Renal pelvis (tissue), 4 donors: ENCODE data around the gene ANKRD11. TPM values are rescaled to one million over a fixed set of nuclear protein-coding genes. Genes with fewer than 3 reads are reported as not detected.

ENCODE experiments used
- DNase-seq: peaks from one replicate; pipeline ENCODE4 v3.0.0-alpha.2; 2013
- polyA plus RNA-seq, 3 donors: library from polyadenylated mRNA; unstranded; fragments of 120-200 nt; gene quantifications; one replicate each; pipeline ENCODE4 v1.2.1, GENCODE V29; 2013; ENCODE audit not compliant: insufficient read length in 3 of 3

The ANKRD11 gene
- polyA plus RNA-seq, 3 donors: 98.8 to 129 (median 113) TPM

GRCh38 chr16:89510526-89510925 is 20.2 kb upstream of the ANKRD11 start:
- no peak for DNase-seq

- peak; percentile 84 for DNase-seq
These were observed 17.7 kb upstream of the ANKRD11 start, which contains the start of gene SPG7 for GRCh38 chr16:89507834-89508590. SPG7 (plus strand) TSS chr16:89508403; CDS start chr16:89508418, 15 bp downstream.

- no peak for DNase-seq
These were observed 17.0 kb upstream of the ANKRD11 start for GRCh38 chr16:89507214-89507833.

DNA sequence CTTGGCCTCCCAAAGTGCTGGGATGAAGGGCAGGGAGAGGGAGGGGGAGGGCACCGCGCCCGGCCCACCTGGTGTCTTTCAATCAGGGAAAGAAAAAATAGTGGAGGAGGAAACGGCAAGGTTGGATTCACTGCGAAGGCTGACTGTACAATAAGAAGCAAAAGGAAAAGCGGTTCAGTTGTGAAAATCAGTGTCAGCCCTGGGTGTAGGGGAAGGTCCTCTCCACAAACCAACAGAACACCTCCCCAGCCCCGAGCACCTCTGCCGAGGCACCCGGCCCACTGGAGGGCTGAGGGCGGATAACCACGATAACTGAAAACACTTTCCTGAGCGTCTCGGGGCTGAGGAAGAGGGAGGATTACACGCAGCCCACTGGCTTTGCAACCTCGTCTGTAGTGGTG is 16.4 kb upstream of the ANKRD11 start:
- no peak for DNase-seq

DNA sequence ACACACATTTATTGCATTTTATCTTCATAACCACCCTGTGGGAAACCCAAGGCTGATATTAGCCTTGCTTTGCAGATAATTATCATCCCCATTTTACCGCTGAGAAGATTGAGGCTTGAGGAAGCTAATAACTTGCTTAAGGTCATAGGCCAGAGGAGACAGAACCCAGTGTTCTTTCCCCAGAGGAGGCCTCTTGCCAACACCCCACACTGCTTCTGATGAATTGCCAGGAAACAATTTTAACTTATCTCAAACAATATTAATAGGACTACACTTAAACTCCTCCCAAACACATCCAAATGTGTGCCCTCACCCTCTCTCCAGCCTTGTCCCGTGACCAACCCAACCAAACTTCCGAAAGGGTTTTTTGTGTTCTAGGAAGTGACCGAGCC is 15.7 kb upstream of the ANKRD11 start:
- no peak for DNase-seq

DNA sequence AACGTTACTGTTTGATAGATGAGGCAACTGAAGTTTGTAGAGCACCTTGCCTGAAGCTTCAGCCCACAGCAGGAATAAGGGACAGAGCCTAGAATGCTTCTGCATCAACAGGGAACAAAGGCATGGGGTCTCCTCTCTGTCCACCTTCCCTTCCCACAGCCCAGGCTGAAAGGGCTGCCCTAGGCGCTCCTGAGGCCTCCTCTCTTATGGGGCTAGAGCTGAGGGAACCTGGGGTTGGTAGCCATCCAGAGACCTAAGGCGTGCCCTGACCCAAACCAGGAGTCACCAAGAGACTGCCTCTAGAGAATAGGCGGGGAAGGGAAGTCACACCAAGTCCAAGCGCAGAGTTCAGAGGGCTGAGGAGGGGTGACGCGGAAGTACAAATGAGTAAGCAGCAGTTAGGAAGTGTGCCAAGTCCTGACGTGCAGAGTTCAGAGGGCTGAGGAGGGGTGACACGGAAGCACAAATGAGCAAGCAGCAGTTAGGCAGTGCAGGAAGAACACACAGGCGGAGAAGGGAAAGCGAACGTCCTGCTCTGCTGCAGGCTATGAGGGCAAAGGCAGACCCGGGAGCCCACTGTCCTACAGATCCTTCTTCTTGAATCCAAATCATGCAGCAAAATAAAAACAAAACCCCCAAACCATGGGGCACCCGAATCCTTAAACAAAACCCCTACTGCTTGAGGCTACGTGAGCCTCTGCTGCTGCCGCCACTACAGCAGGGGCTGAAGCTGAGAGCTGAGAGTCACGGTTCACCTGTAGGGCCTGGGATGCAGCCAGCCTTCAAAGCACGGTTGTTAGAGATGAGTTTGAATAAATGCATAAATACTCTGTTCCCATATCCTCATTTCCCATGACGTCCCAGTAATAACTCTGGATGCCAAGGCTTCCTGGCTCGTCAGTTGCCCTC is 15.1 kb upstream of the ANKRD11 start:
- peak; percentile 83 for DNase-seq

GRCh38 chr16:89504091-89504490 is 13.7 kb upstream of the ANKRD11 start:
- no peak for DNase-seq

DNA sequence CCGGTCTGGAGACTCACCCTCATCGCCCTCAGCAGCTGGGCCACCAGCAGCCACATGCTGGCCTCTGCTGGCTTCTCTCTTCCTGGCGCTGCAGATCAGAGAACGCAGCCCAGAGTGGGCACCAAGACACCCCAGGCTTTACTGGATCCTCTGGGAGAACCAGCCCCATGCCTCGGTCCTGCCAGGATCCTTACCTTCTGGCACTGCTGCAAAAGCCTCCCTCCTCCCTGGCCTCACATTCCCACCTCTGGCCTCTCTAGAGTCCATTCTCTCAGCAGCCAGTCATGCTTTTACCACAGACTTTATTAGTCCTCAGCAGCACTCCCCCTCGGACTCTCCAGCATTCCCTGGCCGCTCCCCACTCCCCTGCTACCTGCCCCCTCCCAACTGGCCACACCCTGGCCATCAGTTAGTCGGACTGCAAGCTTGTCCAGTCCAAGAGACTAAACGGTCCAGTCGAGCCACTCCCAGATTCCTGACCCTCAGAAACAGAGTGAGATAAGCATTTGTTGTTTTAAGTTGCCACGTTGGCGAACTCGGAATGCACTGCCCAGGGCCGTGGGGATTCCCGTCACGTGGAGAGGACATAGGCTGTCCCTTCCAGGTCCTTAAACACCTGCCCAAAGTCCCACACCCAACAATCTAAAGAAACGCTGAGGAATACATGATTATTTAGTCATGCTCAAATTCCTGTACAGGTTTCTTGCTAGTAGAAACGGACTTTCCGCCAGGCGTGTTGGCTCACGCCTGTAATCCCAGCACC is 11.9 kb upstream of the ANKRD11 start:
- DNase-seq: no peak

DNA sequence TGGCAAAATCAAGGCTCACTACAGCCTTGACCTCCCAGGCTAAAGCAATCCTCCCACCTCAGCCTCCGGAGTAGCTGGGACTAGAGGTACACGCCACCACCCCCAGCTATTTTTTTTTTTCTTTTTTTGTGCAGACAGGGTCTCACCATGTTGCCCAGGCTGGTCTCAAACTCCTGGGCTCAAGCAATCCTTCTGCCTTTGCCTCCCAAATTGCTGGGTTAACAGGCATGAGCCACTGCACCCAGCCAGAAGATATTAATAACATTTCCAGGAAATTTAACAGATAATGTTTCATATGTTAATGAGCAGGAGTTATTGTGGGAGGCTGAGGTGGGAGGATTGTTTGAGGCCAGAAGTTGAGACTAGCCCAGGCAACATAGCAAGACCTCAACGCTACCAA is 9.4 kb upstream of the ANKRD11 start:
- DNase-seq: no peak

- no peak for DNase-seq
These were observed 8.5 kb upstream of the ANKRD11 start for GRCh38 chr16:89498839-89499238.

- no peak for DNase-seq
These were observed 4.8 kb upstream of the ANKRD11 start for GRCh38 chr16:89495121-89495520.

DNA sequence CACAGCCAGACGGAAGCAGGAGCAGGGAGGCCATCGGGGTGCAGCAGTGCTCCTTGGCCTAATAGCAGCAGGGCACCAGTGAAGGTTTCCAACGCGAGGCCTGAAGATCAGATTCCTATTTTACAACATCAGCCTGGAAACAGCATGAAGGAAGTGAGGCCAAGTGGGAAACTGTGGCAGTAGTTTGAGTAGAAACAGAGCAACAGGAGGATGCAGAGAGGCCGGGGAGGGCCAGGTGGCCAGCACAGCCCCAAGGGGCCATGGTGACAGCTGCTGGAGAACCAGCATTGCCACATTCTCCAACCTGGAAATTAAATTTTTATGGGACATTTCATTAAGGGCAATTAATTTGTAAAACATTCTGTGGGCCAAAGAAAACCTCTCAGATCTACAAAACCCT is 3.4 kb upstream of the ANKRD11 start:
- no peak for DNase-seq

DNA sequence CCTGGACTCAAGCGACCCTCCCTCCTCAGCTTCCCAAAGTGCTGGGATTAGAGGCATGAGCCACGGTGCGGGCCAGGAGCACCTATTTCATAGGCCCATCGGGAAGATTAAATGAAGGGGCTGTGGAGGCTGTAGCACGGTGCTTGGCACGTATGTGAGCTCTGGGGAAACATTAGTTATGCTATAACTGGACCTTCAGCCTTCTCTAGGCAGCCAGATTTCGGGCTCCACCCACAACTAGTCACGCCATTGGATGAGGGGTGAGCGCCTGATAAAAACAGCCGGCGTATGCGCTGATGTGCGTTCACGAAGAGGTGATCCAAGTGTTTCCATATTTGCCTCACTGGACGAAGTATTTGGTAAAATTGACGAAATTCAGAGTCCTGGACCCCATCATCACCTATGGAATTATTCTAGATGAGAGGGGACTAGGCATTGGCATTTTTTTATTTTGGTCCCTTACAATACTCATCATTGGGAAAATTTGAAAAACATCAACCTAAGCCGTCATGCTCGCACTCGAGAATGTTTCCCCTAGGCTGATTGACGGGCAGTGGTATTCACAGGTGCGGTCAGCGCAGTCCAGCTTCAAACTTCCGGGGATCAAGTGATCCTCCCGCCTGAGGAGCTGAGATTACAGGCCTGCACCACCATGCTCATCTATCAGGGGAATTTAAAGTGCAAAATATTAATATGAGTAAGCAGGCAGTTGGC is 1.8 kb upstream of the ANKRD11 start:
- no peak for DNase-seq

DNA sequence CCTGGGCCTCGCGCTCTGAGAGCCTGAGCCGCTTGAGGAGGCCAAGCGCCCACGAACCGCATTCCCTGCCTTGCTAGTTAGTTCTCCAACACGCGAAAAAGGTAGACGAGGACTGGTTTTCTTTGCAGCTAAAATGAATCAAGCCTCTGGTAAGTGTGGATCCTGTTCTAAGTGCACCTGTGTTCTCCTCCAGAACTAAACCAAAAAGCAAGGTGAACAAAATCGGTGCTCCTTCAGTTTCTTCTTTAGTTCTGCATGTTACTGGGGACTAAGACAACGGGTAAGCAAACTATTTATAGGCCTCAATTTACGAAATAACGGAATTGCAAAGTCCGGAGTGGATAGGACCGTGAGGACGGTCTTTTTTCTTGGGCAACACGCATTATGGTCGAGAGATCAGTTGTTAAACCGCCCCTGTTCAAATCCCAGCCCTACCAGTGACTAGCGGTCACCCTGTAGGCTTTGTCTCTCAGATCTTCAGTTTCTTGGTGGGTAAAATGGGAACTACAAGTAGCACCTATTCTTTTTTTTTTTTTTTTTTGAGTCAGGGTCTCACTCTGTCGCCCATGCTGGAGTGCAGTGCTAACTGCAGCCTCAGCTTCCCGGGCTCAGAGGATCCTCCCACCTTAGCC is 993 bp upstream of the ANKRD11 start:
- no peak for DNase-seq

- DNase-seq: no peak
These were observed 393 bp downstream of the ANKRD11 start for GRCh38 chr16:89489898-89490438.

DNA sequence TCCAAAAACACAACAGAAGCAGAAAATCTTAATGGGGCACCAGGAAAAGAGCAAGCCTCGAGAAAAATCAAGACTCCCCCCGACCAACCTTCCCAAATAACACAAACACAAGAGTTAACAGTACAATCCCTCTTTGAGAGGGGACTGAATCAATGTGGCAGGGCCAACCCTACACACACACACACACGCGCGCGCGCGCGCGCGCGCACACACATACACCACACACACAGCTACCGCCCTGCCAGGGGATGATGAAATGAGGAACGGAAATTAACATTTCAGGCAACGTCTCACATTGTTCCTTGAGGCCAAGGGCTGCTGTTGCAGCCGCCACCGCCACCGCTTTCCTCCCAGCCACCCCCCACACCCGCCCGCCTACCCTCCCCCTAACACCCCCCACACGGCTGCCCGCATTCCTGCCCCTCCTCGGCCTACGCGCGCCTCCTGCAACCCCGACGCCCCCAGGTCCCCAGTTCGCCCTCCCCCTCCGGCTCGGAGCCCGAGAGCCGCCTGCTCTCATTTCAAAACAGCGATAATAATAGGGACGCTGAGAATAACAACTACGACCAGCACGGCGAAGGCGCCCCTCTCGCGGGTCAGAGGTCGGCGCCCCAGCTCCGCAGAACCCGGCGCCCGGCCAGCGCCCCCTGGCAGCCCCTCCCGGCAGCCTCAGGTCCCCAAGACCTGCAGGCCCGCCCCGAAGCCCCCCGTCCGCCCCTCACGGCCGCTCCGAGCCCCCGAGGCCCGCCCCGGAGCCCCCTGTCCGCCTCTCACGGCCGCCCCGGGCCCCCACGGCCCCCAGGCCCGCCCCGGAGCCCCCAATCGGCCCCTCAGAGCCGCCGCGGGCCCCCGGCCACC is 1.1 kb downstream of the ANKRD11 start:
- peak; percentile 89 for DNase-seq

DNA sequence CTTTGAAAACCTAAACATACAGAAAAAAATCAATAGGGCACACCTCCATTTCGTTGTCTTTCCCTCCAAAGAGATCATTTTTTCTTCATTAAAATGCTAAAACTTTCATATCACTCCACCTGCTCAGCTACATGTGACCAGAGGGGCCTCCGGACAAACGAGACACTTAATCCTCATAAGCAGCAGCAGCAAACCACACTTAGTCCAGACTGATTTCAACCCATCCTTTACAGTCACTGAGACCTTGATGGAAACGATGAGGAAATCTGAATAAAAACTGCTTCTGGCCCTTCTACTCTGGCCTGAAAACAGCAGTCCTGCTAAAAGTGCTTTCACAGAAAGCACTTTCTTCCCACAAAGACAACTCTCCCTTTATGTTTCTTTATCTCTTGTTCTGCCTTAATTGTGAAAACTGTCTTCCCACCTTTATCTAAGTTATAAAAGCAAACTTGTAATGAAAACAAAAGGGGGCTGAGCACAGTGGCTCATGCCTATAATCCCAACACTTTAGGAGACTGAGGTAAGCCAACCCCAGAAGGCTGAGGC is 4.6 kb downstream of the ANKRD11 start:
- no peak for DNase-seq

DNA sequence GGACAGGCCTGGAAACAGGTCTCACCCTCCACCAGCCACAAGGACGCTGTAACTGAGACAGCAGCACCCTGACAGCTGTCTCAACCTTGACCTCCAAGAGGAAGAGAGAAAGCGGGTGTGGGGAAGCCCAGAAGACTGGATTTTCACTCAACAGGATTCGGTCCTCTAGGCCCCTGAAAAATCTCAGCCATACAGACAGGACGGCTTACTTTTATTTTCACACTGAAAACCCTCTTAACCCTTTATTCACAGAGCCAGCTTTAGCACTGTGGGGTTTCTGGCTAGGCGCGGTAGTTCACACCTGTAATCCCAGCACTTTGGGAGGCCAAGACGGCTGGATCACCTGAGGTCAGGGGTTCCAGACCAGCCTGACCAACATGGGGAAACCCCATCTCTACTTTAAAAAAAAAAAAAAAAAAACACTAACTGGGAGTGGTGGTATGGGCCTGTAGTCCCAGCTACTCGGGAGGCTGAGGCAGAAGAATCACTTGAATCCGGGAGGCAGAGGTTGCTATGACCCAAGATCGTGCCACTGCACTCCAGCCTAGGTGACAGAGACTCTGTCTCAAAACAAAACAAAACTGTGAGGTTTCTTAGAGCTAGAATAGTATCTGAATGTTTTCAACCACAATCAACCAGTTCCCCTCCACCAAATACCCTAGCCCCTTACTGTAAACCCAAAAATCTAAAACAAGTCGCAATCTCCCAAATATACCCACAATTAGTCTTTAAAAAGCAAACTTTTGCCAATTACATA is 5.3 kb downstream of the ANKRD11 start:
- DNase-seq: no peak
